HUES64 (cell line): Measurements from ENCODE around the gene PCCA.

Experiments
- H3K27ac ChIP-seq: 2 replicates; pipeline ENCODE4 v1.7.0; 2013; ENCODE audit warnings: low read depth, low read length, inconsistent platforms
- H3K27me3 ChIP-seq: 2 replicates; pipeline ENCODE4 v1.6.1; 2013; ENCODE audit warnings: mild to moderate bottlenecking, low read length; ENCODE audit not compliant: insufficient read depth
- H3K36me3 ChIP-seq: 2 replicates; pipeline ENCODE4 v1.6.1; 2013; ENCODE audit warnings: mild to moderate bottlenecking, low read length; ENCODE audit not compliant: insufficient read depth
- H3K4me1 ChIP-seq: 2 replicates; pipeline ENCODE4 v1.6.1; 2013; ENCODE audit warnings: mild to moderate bottlenecking, low read length, moderate library complexity; ENCODE audit not compliant: insufficient read depth
- H3K4me3 ChIP-seq: 2 replicates; pipeline ENCODE4 v1.5.1; 2013; ENCODE audit warnings: mild to moderate bottlenecking, low read length, moderate library complexity
- H3K9ac ChIP-seq: 2 replicates; pipeline ENCODE4 v1.6.1; 2013; ENCODE audit warnings: mild to moderate bottlenecking, low read depth, low read length
- H3K9me3 ChIP-seq: 2 replicates; pipeline ENCODE4 v1.6.1; 2013; ENCODE audit warnings: low read depth, low read length; ENCODE audit not compliant: insufficient read depth
- WGBS: fragments of 150-250, 120-280 bp; methylation state at CpG from one replicate; pipeline ENCODE4 v1.1.7; 2013; ENCODE audit warnings: missing lambda C conversion rate; 5-methylcytosine and 5-hydroxymethylcytosine counted together

The PCCA gene

GRCh38 chr13:100547791-100548201 lies 458.9 kb downstream of the PCCA start:
- no peak overlapping the region for H3K4me3 ChIP-seq
- no peak overlapping the region for H3K27ac ChIP-seq
- no peaks in the 10 kb centered on the region for H3K27me3 ChIP-seq
- H3K9ac ChIP-seq, result no peak overlapping the region
- H3K36me3 ChIP-seq, result no peaks in the 10 kb centered on the region
- 91% methylated on average over 9 of the region's 9 CpGs for WGBS
- no peaks in the 10 kb centered on the region for H3K4me1 ChIP-seq
- no peaks in the 10 kb centered on the region for H3K9me3 ChIP-seq

- no peaks in the 10 kb centered on the region for H3K4me1 ChIP-seq
- no peaks in the 10 kb centered on the region for H3K36me3 ChIP-seq
- WGBS, result 90% methylated on average over 9 of the region's 9 CpGs
- H3K4me3 ChIP-seq, result no peak overlapping the region
- H3K27me3 ChIP-seq, result no peaks in the 10 kb centered on the region
- no peak overlapping the region for H3K27ac ChIP-seq
- H3K9me3 ChIP-seq, result no peaks in the 10 kb centered on the region
- no peak overlapping the region for H3K9ac ChIP-seq
Measured at GRCh38 chr13:100549316-100549715, 460.4 kb downstream of the PCCA start.

- WGBS, result 90% methylated on average over 11 of the region's 11 CpGs
- Histone ChIP-seq H3K4me3 (no peak overlapping the region), H3K36me3 (no peaks in the 10 kb centered on the region), H3K4me1 (no peaks in the 10 kb centered on the region), H3K27ac (no peak overlapping the region), H3K9ac (no peak overlapping the region), H3K27me3 (no peaks in the 10 kb centered on the region), H3K9me3 (no peaks in the 10 kb centered on the region)
Measured at GRCh38 chr13:100552755-100553154, 463.9 kb downstream of the PCCA start.

- Histone ChIP-seq H3K4me3 (no peak overlapping the region), H3K36me3 (no peaks in the 10 kb centered on the region), H3K9ac (no peak overlapping the region), H3K9me3 (no peaks in the 10 kb centered on the region), H3K27me3 (no peaks in the 10 kb centered on the region), H3K27ac (no peak overlapping the region), H3K4me1 (no peaks in the 10 kb centered on the region)
- WGBS, result 96% methylated on average over 8 of the region's 8 CpGs
Measured at GRCh38 chr13:100559886-100560285, 471.0 kb downstream of the PCCA start.

GRCh38 chr13:100560498-100561157 lies 471.7 kb downstream of the PCCA start:
- H3K9ac ChIP-seq, result no peak overlapping the region
- no peak overlapping the region for H3K4me3 ChIP-seq
- H3K36me3 ChIP-seq, result no peaks in the 10 kb centered on the region
- no peak overlapping the region for H3K27ac ChIP-seq
- no peaks in the 10 kb centered on the region for H3K4me1 ChIP-seq
- WGBS, result 89% methylated on average over 15 of the region's 15 CpGs
- no peaks in the 10 kb centered on the region for H3K27me3 ChIP-seq
- 0 out of 2 replicates have a peak, but pooled peaks cover 3% of the 10 kb centered on the region for H3K9me3 ChIP-seq

- H3K36me3 ChIP-seq, result no peaks in the 10 kb centered on the region
- H3K4me1 ChIP-seq, result no peaks in the 10 kb centered on the region
- no peak overlapping the region for H3K4me3 ChIP-seq
- 77% methylated on average over 2 of the region's 2 CpGs for WGBS
- H3K27ac ChIP-seq, result no peak overlapping the region
- H3K9me3 ChIP-seq, result 0 out of 2 replicates have a peak, but pooled peaks cover 3% of the 10 kb centered on the region
- no peaks in the 10 kb centered on the region for H3K27me3 ChIP-seq
- H3K9ac ChIP-seq, result no peak overlapping the region
Measured at GRCh38 chr13:100561158-100561499, 472.2 kb downstream of the PCCA start.

GRCh38 chr13:100561599-100562204 lies 472.8 kb downstream of the PCCA start:
- Histone ChIP-seq H3K9me3 (0 out of 2 replicates have a peak, but pooled peaks cover 3% of the 10 kb centered on the region), H3K36me3 (no peaks in the 10 kb centered on the region), H3K4me1 (no peaks in the 10 kb centered on the region), H3K9ac (no peak overlapping the region), H3K27ac (no peak overlapping the region), H3K4me3 (no peak overlapping the region), H3K27me3 (no peaks in the 10 kb centered on the region)
- WGBS, result 71% methylated on average over 6 of the region's 7 CpGs

- 0 out of 2 replicates have a peak, but pooled peaks cover 3% of the 10 kb centered on the region for H3K9me3 ChIP-seq
- 89% methylated on average over 6 of the region's 7 CpGs for WGBS
- H3K4me1 ChIP-seq, result no peaks in the 10 kb centered on the region
- no peaks in the 10 kb centered on the region for H3K36me3 ChIP-seq
- no peak overlapping the region for H3K27ac ChIP-seq
- no peaks in the 10 kb centered on the region for H3K27me3 ChIP-seq
- no peak overlapping the region for H3K9ac ChIP-seq
- H3K4me3 ChIP-seq, result no peak overlapping the region
Measured at GRCh38 chr13:100563779-100564178, 474.9 kb downstream of the PCCA start.

- H3K9me3 ChIP-seq, result 0 out of 2 replicates have a peak, but pooled peaks cover 3% of the 10 kb centered on the region
- H3K4me1 ChIP-seq, result no peaks in the 10 kb centered on the region
- no peak overlapping the region for H3K4me3 ChIP-seq
- no peaks in the 10 kb centered on the region for H3K27me3 ChIP-seq
- H3K36me3 ChIP-seq, result no peaks in the 10 kb centered on the region
- no peak overlapping the region for H3K9ac ChIP-seq
- WGBS, result 90% methylated on average over 10 of the region's 13 CpGs
- H3K27ac ChIP-seq, result no peak overlapping the region
Measured at GRCh38 chr13:100564444-100565223, 475.7 kb downstream of the PCCA start.

GRCh38 chr13:100565286-100565685 lies 476.4 kb downstream of the PCCA start:
- Histone ChIP-seq H3K9me3 (0 out of 2 replicates have a peak, but pooled peaks cover 3% of the 10 kb centered on the region), H3K9ac (no peak overlapping the region), H3K4me3 (no peak overlapping the region), H3K27ac (no peak overlapping the region), H3K36me3 (no peaks in the 10 kb centered on the region), H3K27me3 (no peaks in the 10 kb centered on the region), H3K4me1 (no peaks in the 10 kb centered on the region)
- 74% methylated on average over 8 of the region's 8 CpGs for whole genome bisulfite sequencing

- Histone ChIP-seq H3K4me3 (no peak overlapping the region), H3K36me3 (no peaks in the 10 kb centered on the region), H3K9me3 (0 out of 2 replicates have a peak, but pooled peaks cover 3% of the 10 kb centered on the region), H3K9ac (no peak overlapping the region), H3K4me1 (no peaks in the 10 kb centered on the region), H3K27ac (no peak overlapping the region), H3K27me3 (no peaks in the 10 kb centered on the region)
- WGBS, result 95% methylated on average over 6 of the region's 6 CpGs
Measured at GRCh38 chr13:100566543-100566942, 477.6 kb downstream of the PCCA start.
